PC-9 (cell line): ENCODE results near the gene NAPSA.

ENCODE experiments used
- CTCF ChIP-seq: fragments of 200-600 bp; sonication (generic); conservative IDR thresholded peaks from 2 replicates; pipeline ENCODE4 v1.6.1; 2017; ENCODE audit warnings: mixed run types, antibody characterized with exemption, mild to moderate bottlenecking, moderate library complexity
- EZH2 ChIP-seq: fragments of 200-600 bp; sonication (generic); IDR thresholded peaks from 2 replicates; pipeline ENCODE4 v1.8.0; 2017; ENCODE audit warnings: antibody characterized with exemption, low read depth

- TF ChIP-seq CTCF (no peak), EZH2 (no peak)
Observed at GRCh38 chr19:50383001-50383851, 17.8 kb upstream of the NAPSA start.
